Measurements from ENCODE around the gene TGM6.

DNA sequence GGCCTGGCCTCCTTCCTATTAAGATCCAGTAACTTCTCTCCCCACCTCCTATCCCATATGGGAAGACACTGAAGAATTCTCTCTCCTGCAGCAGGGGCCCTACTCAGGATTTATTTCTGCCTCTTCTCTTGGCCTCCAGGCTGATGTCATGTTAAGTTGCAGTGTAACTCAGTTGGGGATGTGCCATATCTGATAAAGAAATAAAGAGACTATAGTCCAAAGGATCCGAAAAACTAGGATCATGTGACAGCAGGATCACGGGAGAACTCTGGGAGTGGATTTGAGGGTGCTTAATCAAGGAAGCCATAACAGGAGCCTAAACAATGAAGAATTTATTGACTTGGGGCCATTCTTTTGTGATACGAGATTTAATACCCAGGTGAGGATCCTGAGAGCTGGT lies 38.5 kb upstream of the TGM6 start:
- no peak for TF ChIP-seq POLR2A (IDR thresholded peaks at IDR 0.05)
- TF ChIP-seq, protein P1, sequence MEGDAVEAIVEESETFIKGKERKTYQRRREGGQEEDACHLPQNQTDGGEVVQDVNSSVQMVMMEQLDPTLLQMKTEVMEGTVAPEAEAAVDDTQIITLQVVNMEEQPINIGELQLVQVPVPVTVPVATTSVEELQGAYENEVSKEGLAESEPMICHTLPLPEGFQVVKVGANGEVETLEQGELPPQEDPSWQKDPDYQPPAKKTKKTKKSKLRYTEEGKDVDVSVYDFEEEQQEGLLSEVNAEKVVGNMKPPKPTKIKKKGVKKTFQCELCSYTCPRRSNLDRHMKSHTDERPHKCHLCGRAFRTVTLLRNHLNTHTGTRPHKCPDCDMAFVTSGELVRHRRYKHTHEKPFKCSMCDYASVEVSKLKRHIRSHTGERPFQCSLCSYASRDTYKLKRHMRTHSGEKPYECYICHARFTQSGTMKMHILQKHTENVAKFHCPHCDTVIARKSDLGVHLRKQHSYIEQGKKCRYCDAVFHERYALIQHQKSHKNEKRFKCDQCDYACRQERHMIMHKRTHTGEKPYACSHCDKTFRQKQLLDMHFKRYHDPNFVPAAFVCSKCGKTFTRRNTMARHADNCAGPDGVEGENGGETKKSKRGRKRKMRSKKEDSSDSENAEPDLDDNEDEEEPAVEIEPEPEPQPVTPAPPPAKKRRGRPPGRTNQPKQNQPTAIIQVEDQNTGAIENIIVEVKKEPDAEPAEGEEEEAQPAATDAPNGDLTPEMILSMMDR (IDR thresholded peaks at IDR 0.05): no peak

Data from uterus (tissue), 2 donors.